ENCODE measurements around the gene PTCH2. TPM values are rescaled to one million over a fixed set of nuclear protein-coding genes. Genes with fewer than 3 reads are reported as not detected.

PTCH2 gene
- total and polyA plus RNA-seq, 2 of the 13 experiments (the other 11 are each of a cell fraction or from before 2014, with no cell fraction given): 0.60 to 1.5 TPM

DNA sequence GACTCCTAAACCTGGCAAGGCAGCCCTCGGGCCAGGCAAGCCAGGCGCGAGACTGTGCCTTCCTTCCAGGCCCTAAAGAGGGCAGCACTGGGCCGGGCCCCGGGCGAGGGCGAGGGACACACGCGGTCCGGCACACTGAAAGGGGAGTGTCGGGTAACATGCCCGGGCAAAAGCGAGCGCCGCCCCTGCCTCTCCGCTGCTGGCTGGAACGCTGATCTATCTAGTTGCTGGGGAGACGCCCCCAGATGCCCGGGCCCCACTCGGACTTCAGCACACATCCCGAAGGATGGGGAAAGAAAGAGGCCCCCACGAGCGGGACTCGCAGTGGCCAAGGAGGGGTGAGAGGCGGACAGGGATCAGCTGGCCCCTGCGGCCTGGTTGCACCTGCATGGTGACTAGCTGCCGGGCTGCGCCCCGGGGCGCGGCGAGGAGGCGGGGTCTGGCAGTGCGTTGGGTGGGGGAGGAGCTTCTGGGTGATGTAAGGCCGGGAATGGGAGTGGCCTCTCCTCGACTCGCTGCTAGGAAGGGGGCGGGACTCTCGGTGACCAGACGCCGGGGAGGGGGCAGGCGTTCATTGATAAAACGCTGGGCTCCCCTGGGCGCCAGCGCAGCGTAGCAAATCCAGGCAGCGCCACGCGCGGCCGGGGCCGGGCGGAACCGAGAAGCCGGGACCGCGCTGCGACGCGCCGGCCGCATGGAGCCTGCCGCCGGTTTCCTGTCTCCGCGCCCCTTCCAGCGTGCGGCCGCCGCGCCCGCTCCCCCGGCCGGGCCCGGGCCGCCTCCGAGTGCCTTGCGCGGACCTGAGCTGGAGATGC lies 43.1 kb downstream of the PTCH2 start, which contains the start of gene PLK3 (continued):
- no peak for TF ChIP-seq ZNF629 (CRISPR knock-in tag; conservative IDR thresholded peaks at IDR 0.05)
- no peak; the same call in 1 of the 2 replicates for TF ChIP-seq ZNF251 (CRISPR knock-in tag; IDR thresholded peaks at IDR 0.05)
- peak; percentile 74 for TF ChIP-seq TFE3 (CRISPR knock-in tag; IDR thresholded peaks at IDR 0.05)
- no peak for TF ChIP-seq ZBTB40 (IDR thresholded peaks at IDR 0.05)
- peak; percentile 74; the same call in 1 of the 2 replicates for TF ChIP-seq ZBTB40 (CRISPR knock-in tag; IDR thresholded peaks at IDR 0.05)
- TF ChIP-seq ZNF616 (CRISPR knock-in tag; IDR thresholded peaks at IDR 0.05; ENCODE audit: low read depth): 0 out of 2 replicates have a peak, but pooled peaks have one; percentile 60
- TF ChIP-seq U2AF1 (optimal IDR thresholded peaks at IDR 0.05; ENCODE audit: low read depth, low read length): peak; percentile 68
- no peak for TF ChIP-seq MED8 (CRISPR knock-in tag; IDR thresholded peaks at IDR 0.05; ENCODE audit: insufficient replicate concordance)
- TF ChIP-seq ZC3H13 (CRISPR knock-in tag; IDR thresholded peaks at IDR 0.05): peak; percentile 68
- TF ChIP-seq ZNF720 (CRISPR knock-in tag; IDR thresholded peaks at IDR 0.05): no peak
- TF ChIP-seq ZNF562 (CRISPR knock-in tag; IDR thresholded peaks at IDR 0.05; ENCODE audit: borderline replicate concordance): no peak
- peak; percentile 55; the same call in 1 of the 2 replicates for TF ChIP-seq ZNF143 (CRISPR knock-in tag; IDR thresholded peaks at IDR 0.05)
- TF ChIP-seq SMYD3 (CRISPR knock-in tag; IDR thresholded peaks at IDR 0.05): no peak
- no peak for TF ChIP-seq BRD4 (CRISPR knock-in tag; IDR thresholded peaks at IDR 0.05)
- peak; percentile 99 for TF ChIP-seq RBFOX2 (IDR thresholded peaks at IDR 0.05; ENCODE audit: low read depth, low read length)
- peak; percentile 43; the same call in 1 of the 2 replicates for TF ChIP-seq SOX5 (CRISPR knock-in tag; IDR thresholded peaks at IDR 0.05; ENCODE audit: borderline replicate concordance)
- TF ChIP-seq GABPB1 (CRISPR knock-in tag; IDR thresholded peaks at IDR 0.05): peak; percentile 70; the same call in 1 of the 2 replicates
- TF ChIP-seq HDAC6 (IDR thresholded peaks at IDR 0.05; ENCODE audit: low read depth, low read length): no peak

All from HepG2 (cell line).